ENCODE measurements around the gene FAM181A.

FAM181A gene

GRCh38 chr14:93905623-93906022, 21.5 kb upstream of the FAM181A start:
- no peak for DNase-seq

GRCh38 chr14:93906341-93907329, 20.5 kb upstream of the FAM181A start:
- peak; percentile 80 for DNase-seq

- DNase-seq: no peak
These were observed 17.6 kb upstream of the FAM181A start for GRCh38 chr14:93909429-93910128.

GRCh38 chr14:93911975-93912615, 15.0 kb upstream of the FAM181A start:
- DNase-seq: no peak

- no peak for DNase-seq
These were observed 14.4 kb upstream of the FAM181A start for GRCh38 chr14:93912782-93913181.

- DNase-seq: no peak
These were observed 12.9 kb upstream of the FAM181A start for GRCh38 chr14:93914278-93914677.

- no peak for DNase-seq
These were observed 12.0 kb upstream of the FAM181A start for GRCh38 chr14:93915070-93915705.

GRCh38 chr14:93915800-93916199, 11.3 kb upstream of the FAM181A start:
- no peak for DNase-seq

GRCh38 chr14:93916498-93916897, 10.6 kb upstream of the FAM181A start:
- no peak for DNase-seq

GRCh38 chr14:93917141-93917540, 10.0 kb upstream of the FAM181A start:
- no peak for DNase-seq

GRCh38 chr14:93921001-93921806, 5.9 kb upstream of the FAM181A start:
- DNase-seq: no peak

GRCh38 chr14:93923626-93924025, 3.5 kb upstream of the FAM181A start:
- DNase-seq: no peak

- DNase-seq: no peak
These were observed 2.4 kb upstream of the FAM181A start for GRCh38 chr14:93924592-93925355.

GRCh38 chr14:93925374-93925895, 1.7 kb upstream of the FAM181A start:
- no peak for DNase-seq

GRCh38 chr14:93926245-93926872, 785 bp upstream of the FAM181A start:
- no peak for DNase-seq

GRCh38 chr14:93927800-93928145, 629 bp downstream of the FAM181A start:
- DNase-seq: no peak

GRCh38 chr14:93928184-93929047, 1.3 kb downstream of the FAM181A start:
- no peak for DNase-seq

- no peak for DNase-seq
These were observed 1.9 kb downstream of the FAM181A start for GRCh38 chr14:93929048-93929535.

- DNase-seq: no peak
These were observed 2.5 kb downstream of the FAM181A start for GRCh38 chr14:93929657-93930056.
